Measurements from ENCODE around the gene C16orf89. TPM values are rescaled to one million over a fixed set of nuclear protein-coding genes. Genes with fewer than 3 reads are reported as not detected.
"Not testable (repeated sequence)": the region's sequence is repeated elsewhere in the genome, so short reads cannot be mapped to it uniquely, and the experiment has no call there.

C16orf89 gene
- total RNA-seq, 1 donor from 2014 or later = 8.9 TPM

DNA sequence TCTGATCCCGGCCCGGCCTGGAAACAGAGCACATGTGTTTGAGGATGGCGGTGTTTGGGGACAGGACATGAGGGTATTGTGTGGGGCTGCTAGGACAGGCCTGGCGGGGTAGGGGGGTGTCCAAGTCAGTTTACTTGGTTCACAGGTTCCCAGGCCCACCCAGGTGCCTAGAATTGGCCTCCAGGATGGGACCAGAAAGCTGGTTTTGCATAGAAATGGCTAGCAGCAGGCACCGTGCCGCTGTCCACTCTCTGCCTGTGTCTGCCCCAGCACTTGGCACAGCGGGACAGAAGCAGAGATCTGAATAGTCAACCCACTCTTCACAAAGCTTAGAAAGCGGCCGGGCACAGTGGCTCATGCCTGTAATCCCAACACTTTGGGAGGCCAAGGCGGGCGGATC is 20.0 kb upstream of the C16orf89 start:
- DNase-seq (ENCODE audit: low spot score); intact Hi-C loops (cut with DNase I): not testable (repeated sequence)

DNA sequence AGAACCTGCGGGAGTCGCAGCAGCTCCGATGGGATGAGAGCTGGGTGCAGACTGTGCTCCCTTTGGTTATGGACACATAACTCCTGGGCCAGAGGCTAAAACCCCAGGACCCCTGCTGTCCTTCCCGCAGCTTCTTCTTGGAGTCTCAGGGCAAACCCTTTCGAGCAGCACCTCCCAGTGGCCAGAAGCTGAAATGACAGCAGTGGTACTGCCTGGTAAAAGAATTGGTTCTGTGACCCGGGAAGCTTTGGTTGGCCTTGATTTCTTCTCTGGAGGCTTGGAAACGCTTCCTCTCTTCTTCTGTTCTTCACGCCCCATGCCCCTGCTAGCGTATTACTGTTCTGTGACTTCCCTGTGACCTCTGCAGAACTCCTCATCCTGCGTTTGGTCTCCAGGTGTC is 19.0 kb upstream of the C16orf89 start:
- DNase-seq (ENCODE audit: low spot score); intact Hi-C loops (cut with DNase I): not testable (repeated sequence)

DNA sequence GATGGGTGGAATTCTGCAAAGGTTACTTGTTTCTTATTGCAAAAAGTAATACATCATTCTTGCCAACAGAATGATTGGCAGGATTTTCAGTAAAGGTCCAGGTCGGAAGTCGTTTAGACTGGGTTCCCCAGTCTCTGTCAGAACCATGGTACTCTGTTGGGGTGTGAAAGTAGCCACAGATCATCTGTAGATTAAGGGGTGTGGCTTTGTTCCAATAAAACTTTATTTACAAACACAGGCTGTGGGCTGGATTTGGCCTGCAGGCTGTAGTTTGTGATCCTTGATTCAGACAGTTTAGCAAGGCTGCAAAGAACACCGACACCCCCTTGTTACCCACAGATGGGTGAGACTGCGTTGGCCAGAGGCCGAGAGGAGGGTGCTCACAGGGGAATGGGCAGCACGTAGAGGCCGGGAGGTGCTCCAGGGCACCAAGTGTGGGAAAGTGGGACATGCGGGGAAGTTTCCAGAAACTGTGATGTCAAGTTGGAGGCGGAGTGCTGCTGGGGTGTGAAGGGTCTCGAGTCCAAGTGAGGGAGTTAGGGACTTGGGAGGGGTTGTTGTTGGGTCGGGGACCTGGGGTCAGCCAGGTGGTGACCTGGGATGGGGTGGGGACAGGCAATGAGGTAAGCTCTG is 18.5 kb upstream of the C16orf89 start:
- intact Hi-C loops (cut with DNase I) = not testable (repeated sequence)

DNA sequence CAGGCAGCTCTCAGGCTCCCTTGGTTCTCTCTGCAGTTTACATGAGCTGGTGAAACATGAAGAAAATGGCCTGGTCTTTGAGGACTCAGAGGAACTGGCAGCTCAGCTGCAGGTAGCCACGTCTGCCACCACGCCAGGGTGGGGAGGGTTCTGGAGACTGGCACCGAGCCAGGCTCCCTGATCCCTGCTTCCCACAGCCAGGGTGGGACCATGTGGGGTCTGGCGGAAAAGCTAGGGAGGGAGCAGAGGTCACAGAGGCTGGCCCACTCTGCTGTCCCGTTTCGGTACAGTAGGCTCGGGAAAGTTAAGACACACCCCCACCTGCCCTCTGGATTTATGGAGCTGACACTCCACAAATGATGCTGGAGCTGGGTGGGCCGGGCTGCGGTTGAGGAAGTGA is 17.9 kb upstream of the C16orf89 start:
- intact Hi-C loops (cut with DNase I); DNase-seq (ENCODE audit: low spot score): not testable (repeated sequence)

More for the DNA sequence above, 18.5 kb upstream of the C16orf89 start:
- not testable (repeated sequence) for DNase-seq (ENCODE audit: low spot score)

DNA sequence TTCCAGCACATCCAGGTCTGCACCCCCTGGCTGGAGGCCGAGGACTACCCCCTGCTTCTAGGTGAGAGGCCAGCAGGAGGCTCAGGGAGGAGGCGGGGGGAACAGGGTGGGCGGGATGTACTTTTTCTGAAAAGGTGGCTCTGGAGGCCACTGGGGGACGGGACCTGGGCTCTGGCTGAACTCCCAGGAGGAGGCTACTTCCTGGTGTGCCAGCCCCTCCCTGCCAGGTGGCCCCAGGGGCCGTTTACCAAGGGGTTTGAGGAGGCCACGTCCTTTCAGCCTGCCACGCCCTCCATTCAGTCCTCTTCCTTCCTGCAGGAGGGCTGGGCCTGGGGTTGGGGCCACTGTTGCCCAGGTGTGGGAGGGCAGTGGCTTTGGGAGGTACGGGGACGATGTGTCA is 15.2 kb upstream of the C16orf89 start:
- DNase-seq (ENCODE audit: low spot score); intact Hi-C loops (cut with DNase I): not testable (repeated sequence)

DNA sequence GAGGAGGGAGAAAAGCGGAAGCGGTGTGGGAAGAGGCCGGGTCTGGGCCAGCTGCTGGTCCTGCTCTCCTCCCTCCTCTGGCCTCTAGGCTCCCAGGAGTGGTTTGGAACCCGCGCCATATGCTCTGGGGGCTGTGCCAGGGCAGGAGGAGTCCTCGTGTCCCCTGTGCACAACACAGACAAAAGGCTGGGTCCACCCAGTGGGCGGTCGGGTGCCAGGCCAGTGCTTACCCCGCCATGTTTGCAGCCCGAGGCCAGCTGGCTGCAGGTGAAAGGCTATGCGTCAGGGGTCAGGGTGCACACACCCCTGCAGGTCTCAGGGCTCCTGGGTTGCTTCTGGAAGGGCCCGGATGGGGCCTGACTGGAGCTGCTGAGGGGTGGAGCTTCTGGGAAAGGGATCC is 14.7 kb upstream of the C16orf89 start:
- intact Hi-C loops (cut with DNase I); DNase-seq (ENCODE audit: low spot score): not testable (repeated sequence)

DNA sequence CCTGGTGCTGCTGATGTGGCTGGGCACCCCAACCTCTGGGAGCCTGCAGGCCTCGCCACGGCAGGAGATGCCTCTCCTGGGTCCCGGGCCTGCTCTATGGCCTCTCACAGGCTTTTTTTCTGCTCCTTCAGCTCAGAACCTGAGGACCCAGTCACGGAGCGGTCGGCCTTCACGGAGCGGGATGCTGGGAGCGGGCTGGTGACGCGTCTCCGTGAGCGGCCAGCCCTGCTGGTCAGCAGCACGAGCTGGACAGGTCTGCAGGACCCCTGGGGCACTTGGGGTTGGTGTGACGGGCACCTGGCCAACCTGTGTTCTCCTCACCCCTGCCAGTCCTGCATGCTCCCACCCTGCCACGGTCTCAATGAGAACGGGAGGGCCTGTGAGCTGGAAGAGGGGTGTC is 12.9 kb upstream of the C16orf89 start:
- intact Hi-C loops (cut with DNase I) = no loop called here
- DNase-seq (ENCODE audit: low spot score) = no peak

DNA sequence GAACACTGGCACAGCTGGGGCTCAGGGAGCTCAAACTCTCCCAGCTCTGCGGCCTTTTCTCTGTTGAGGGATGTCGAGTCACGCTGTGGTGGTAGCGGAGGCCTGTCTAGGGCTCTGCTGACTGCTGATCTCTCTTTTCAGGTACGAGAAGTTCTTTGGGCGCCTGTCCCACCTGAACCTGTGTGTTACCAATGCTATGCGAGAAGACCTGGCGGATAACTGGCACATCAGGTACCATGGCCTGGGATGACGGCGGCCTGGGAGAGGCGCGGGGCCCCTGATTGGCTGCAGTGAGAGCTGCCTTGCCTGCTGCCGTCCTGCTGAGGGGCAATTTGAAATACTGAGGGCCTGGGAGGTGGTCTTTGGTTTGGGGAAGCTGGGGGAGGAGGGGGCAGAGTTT is 11.5 kb upstream of the C16orf89 start:
- intact Hi-C loops (cut with DNase I) = no loop called here
- DNase-seq (ENCODE audit: low spot score) = no peak

DNA sequence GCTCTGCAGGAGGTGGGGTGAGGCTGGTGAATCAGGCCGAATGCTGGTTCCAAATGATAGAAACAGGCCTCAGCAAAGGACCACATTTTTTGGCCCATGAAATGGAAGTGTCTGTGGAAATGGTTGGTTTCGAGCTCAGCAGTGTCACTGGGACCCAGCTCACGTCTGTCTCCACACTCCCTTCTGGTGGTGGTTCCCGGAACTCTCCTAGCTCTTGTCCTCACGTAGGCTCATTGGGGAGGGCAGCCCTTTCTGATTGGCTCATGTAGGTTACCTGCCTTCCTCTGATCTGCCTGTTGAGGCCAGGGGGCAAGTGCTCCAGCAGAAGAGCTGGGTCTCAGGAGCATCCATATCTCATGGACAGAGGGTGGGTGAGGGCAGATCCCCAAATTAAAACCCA is 9.9 kb upstream of the C16orf89 start:
- DNase-seq (ENCODE audit: low spot score) = no peak
- intact Hi-C loops (cut with DNase I) = no loop called here

DNA sequence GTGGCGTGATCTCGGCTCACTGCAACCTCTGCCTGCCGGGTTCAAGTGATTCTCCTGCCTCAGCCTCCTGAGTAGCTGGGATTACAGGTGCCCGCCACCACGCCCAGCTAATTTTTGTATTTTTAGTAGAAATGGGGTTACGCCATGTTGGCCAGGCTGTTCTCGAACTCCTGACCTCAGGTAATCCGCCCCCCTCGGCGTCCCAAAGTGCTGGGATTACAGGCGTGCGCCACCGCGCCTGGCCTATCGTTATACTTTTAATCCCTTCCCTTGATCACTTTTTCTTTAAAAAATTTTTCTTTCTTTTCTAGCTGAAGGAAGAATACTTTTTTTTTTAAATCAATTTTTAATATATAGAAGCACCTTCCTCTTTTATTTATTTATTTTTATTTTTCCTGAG is 8.0 kb upstream of the C16orf89 start:
- not testable (repeated sequence) for DNase-seq (ENCODE audit: low spot score)
- intact Hi-C loops (cut with DNase I) = loop anchor here (5.0 kb wide), 1 partner anchor 226 kb away; the partner anchor contains the start of genes GLYR1 and UBN1

DNA sequence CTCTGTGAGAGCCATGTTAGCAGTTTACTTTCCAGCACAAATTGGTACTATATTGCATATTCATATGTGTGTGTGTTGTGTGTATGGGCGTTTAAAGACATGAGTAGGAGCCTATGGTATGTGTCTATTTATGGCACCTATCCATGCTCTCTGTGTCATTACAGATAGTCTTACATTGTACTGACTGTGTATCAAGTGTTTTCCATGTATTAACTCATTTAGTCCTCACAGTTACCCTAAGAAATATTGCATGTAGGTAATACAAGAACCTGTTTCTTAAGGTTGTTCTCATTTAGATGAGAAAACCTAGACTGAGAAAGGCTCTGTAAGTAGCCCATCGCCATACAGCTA is 7.5 kb upstream of the C16orf89 start:
- intact Hi-C loops (cut with DNase I) = loop anchor here (5.0 kb wide), 1 partner anchor 226 kb away; the partner anchor contains the start of genes GLYR1 and UBN1
- DNase-seq (ENCODE audit: low spot score) = no peak

DNA sequence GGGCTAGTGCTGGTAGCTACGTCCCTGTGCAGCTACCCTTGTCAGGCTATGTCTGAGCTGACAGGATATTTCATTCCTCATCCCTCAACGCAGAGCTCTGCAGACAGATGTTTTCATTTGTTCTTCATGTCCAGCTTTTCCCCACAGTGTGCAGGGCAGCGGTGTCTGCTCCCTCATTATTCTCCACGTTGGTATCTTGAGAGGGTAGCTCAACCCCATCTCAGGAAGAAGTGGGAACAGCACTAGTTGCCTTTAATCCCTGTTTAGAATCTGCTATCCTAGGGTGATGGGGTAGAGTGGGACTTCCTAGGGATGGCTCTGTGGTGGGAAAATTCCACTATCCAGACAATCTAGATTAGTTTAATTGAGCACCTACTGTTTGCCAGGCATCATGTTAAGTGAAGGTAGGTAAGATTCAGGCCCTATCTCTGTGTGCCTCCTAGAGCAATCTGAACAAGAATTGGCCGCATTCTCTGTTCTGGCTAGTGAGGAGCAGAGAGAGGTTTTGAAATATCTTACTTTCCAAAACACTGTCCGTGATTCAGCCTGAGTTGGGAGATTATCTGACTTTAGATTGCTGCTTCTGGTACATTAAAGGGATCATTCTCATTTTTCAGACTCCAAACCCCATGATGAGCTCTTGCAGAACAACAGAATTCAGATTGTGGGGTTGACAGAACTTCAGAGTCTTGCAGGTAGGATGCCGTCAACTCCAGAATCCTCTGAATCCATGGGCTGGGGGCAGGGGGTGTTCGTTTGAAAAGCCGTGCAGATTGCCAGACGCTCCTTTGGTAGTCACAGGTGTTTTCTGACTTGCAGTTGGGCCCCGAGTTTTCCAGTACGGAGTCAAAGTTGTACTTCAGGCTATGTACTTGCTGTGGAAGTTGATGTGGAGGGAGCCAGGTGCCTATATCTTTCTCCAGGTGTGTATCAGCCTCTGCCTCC is 6.8 kb upstream of the C16orf89 start:
- intact Hi-C loops (cut with DNase I) = loop anchor here (5.0 kb wide), 1 partner anchor 225 kb away; the partner anchor contains the start of genes GLYR1 and UBN1
- no peak for DNase-seq (ENCODE audit: low spot score)

DNA sequence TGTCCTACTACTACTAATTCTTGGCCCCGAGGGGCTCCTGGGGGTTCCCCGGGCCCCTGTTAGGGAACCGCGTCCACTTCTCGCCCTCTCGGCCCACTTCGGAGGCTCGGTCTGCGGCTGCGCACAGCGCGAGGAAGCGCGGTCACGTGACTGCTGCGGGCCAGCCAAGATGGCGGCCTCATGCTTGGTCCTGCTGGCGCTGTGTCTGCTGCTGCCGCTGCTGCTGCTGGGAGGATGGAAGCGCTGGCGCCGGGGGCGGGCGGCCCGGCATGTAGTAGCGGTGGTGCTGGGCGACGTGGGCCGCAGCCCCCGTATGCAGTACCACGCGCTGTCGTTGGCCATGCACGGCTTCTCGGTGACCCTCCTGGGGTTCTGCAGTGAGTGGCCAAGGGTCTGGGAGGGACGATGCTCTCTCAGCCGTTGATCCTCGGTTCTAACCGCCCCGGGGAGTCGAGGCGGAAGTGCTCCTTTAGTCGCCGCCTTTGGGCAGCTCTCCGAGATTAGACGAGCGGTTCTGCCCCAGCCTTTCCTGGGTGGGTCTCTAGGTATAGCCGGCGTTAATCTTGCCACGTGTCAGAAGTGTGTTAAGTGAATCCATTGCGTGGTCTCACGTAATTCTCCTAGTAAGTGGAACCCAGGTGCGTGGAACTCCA is 6.1 kb upstream of the C16orf89 start, which contains the start of gene ALG1:
Gene ALG1, plus strand, starts transcription at position 163 of the 653 bp plus-strand sequence. Its CDS starts 7 bp downstream, at position 170.
- intact Hi-C loops (cut with DNase I) = loop anchor here (5.0 kb wide), 1 partner anchor 225 kb away; the partner anchor contains the start of genes GLYR1 and UBN1

DNA sequence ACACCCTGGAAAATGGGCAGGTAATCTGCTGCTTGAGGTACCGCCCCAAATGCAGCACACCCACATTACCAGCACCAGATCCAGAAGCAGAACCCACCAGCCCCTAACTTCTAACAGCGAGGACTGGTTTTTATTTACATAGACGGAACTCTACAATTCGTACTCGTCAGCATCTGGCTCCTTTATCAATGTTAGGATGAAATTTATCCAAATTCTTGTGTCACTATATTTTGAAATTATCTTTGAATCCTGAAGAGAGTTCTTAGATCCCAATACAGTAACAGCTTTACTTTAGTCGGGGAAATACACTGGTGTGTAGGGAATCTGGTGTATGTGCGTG is 5.6 kb upstream of the C16orf89 start:
- no peak for DNase-seq (ENCODE audit: low spot score)
- intact Hi-C loops (cut with DNase I) = loop anchor here (5.0 kb wide), 1 partner anchor 224 kb away; the partner anchor contains the start of genes GLYR1 and UBN1

More for the DNA sequence above, 6.1 kb upstream of the C16orf89 start, which contains the start of gene ALG1:
- DNase-seq (ENCODE audit: low spot score) = peak; percentile 96

DNA sequence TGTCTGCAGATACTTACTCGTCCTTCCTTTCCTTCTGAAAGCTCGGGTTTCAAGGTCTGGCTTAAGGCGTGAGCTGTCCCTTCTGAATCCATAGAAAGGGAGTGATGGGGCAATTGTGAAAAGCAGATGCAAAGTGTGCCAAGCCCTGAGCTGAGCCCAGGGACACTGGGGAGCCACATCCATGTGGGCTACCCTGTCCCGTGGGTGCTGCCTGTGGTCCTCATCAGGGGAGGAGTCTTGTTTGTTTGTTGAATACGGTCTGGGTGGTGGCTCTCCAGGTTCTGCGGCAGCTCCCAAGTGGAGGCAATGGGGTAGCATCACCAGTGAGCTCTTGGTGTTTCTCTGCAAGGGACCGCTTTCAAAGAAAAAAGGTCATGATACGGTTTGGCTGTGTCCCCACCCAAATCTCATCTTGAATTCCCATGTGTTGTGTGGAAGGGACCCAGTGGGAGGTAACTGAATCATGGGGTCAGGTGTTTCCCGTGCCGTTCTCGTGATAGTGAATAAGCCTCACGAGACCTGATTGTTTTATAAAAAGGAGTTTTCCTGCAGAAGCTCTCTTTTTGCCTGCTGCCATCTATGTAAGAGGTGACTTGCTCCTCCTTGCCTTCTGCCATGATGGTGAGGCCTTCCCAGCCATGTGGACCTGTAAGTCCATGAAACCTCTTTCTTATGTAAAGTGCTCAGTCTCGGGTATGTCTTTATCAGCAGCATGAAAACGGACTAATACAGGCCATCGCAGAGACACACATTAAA is 4.9 kb upstream of the C16orf89 start:
- no peak for DNase-seq (ENCODE audit: low spot score)
- intact Hi-C loops (cut with DNase I) = loop anchor here (5.0 kb wide), 1 partner anchor 223 kb away; the partner anchor contains the start of genes GLYR1 and UBN1

DNA sequence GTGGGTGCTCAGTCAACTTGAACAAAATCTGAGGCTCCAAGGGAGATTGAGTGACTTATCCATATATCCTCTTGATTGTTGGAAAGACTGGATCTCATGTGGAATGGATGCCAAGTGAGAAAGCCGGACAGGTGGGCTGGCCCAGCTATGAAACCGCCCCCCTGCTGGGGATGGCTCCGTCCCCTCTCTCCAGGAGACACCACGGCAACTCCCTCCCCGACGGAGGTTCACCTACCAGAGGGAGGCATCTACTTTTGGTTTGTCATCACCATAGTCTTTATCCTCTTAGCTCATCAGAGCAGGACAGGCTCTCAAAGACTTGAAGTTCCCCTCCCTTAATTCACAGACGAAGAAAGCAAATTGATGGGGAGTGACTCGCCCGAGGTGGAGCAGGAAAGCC is 4.1 kb upstream of the C16orf89 start:
- peak; percentile 17 for DNase-seq (ENCODE audit: low spot score)
- intact Hi-C loops (cut with DNase I) = loop anchor here (5.0 kb wide), 1 partner anchor 223 kb away; the partner anchor contains the start of genes GLYR1 and UBN1

DNA sequence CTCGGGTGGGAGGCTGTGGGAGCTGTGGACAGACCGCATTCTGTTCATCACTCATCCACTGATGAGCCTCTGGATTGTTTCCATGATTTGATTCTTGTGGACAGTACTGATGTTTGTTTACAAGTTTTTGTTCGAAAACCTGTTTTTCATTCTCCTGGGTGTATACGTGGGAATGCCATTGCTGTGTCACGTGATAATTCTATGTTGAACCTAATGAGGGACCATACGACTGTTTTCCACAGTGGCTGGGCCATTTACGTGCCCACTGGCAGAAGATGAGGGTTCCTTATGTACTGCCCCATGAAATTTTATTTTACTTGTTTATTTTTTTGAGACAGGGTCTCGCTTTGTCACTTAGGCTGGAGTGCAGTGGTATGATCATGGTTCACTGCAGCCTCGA is 3.3 kb upstream of the C16orf89 start:
- intact Hi-C loops (cut with DNase I) = no loop called here
- DNase-seq (ENCODE audit: low spot score) = no peak

DNA sequence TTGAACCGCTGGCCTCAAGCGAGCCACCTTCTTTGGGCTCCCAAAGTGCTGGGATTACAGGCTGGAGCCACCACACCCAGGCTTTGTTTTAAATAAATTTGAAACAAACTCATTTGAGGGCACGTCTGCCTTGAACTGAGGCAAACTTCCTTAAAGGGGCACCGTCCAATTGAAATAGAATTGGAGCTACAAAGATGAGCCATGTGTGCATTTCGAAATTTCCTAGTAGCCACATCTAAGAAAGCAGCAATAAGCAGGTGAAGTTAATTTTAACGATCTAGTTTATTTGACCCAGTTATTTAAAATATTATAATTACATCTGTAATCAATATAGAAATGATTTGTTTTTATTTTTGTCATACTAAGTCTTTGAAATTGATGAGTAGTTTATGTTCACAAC is 755 bp upstream of the C16orf89 start:
- intact Hi-C loops (cut with DNase I) = no loop called here
- DNase-seq (ENCODE audit: low spot score) = no peak

DNA sequence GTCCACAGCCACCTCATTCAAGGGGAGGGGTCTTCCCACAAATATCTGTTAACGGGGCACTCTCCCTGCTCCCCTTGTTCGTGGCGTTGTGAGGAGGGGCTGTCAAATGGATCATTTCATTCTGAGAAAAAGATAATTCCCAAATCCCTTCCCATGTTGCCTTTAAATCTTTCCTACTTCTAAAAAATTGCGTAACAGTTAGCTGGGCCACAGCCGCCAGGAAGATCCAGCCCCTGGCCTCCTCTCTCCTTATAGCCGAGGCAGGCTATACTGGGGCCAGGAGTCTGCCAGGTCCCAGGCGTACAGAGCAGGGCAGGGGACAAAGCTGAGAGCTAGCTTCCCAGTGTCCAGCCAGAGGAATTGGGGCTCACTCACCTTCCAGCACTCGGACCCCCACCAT is 430 bp downstream of the C16orf89 start:
- peak; percentile 17 for DNase-seq (ENCODE audit: low spot score)
- intact Hi-C loops (cut with DNase I) = no loop called here

All from cardiac septum (tissue), 1 donor.